Neural progenitor cell (in vitro differentiated cells): ENCODE measurements around the gene TNIK. TPM values are rescaled to one million over a fixed set of nuclear protein-coding genes. Genes with fewer than 3 reads are reported as not detected.
"Not testable (repeated sequence)": the region's sequence is repeated elsewhere in the genome, so short reads cannot be mapped to it uniquely, and the experiment has no call there.

Source experiments
- DNase-seq: peaks from one replicate; pipeline ENCODE4 v3.0.0-alpha.2; 2016; ENCODE audit warnings: low spot score
- H2AFZ ChIP-seq: fragments of 200-600 bp; sonication (generic); replicated peaks from 2 replicates; pipeline ENCODE4 v1.6.1; 2016; ENCODE audit warnings: antibody characterized with exemption
- H3F3A ChIP-seq: fragments of 200-600 bp; sonication (generic); 2 replicates; pipeline ENCODE4 v1.6.1; 2016; ENCODE audit warnings: antibody characterized with exemption, low read depth
- H3K27ac ChIP-seq: fragments of 200-600 bp; sonication (generic); 2 replicates; pipeline ENCODE4 v1.5.1; 2016; ENCODE audit warnings: mild to moderate bottlenecking
- H3K27me3 ChIP-seq: fragments of 200-600 bp; sonication (generic); 2 replicates; pipeline ENCODE4 v1.6.1; 2016; ENCODE audit warnings: mild to moderate bottlenecking, moderate library complexity
- H3K36me3 ChIP-seq: fragments of 200-600 bp; sonication (generic); 2 replicates; pipeline ENCODE4 v1.5.1; 2016
- H3K4me1 ChIP-seq: fragments of 200-600 bp; sonication (generic); 2 replicates; pipeline ENCODE4 v1.6.1; 2016; ENCODE audit warnings: mixed run types
- H3K4me2 ChIP-seq: fragments of 200-600 bp; sonication (generic); 2 replicates; pipeline ENCODE4 v1.6.1; 2016
- H3K4me3 ChIP-seq: fragments of 200-600 bp; sonication (generic); 2 replicates; pipeline ENCODE4 v1.5.1; 2016
- H3K79me2 ChIP-seq: fragments of 200-600 bp; sonication (generic); 2 replicates; pipeline ENCODE4 v1.6.1; 2016; ENCODE audit warnings: low read depth
- H3K9ac ChIP-seq: fragments of 200-600 bp; sonication (generic); 2 replicates; pipeline ENCODE4 v1.6.1; 2016
- H3K9me3 ChIP-seq: fragments of 200-600 bp; sonication (generic); 2 replicates; pipeline ENCODE4 v1.5.1; 2016; ENCODE audit warnings: low read depth
- H4K20me1 ChIP-seq: fragments of 200-600 bp; sonication (generic); 2 replicates; pipeline ENCODE4 v1.6.1; 2016; ENCODE audit warnings: low read depth
- H3K27ac Mint-ChIP-seq: 3 replicates; pipeline ENCODE4 v1.8.0; 2021; ENCODE audit warnings: mixed read lengths
- H3K27me3 Mint-ChIP-seq: 2 replicates; pipeline ENCODE4 v1.8.0; 2022; ENCODE audit warnings: low read depth, mild to moderate bottlenecking, inconsistent platforms, moderate library complexity, mixed read lengths; ENCODE audit not compliant: insufficient read depth
- H3K36me3 Mint-ChIP-seq: 3 replicates; pipeline ENCODE4 v1.8.0; 2021; ENCODE audit warnings: mixed read lengths
- H3K4me1 Mint-ChIP-seq: 3 replicates; pipeline ENCODE4 v1.8.0; 2021; ENCODE audit warnings: mixed read lengths
- H3K4me3 Mint-ChIP-seq: 3 replicates; pipeline ENCODE4 v1.8.0; 2021; ENCODE audit warnings: mild to moderate bottlenecking, moderate library complexity, mixed read lengths
- H3K9me3 Mint-ChIP-seq: 3 replicates; pipeline ENCODE4 v1.8.0; 2020; ENCODE audit warnings: mixed read lengths
- CTCF ChIP-seq: fragments of 200-600 bp; sonication (generic); IDR thresholded peaks from 2 replicates; pipeline ENCODE4 v1.5.1; 2017; ENCODE audit warnings: antibody characterized with exemption, mild to moderate bottlenecking
- EZH2 ChIP-seq: fragments of 200-600 bp; sonication (generic); IDR thresholded peaks from 2 replicates; pipeline ENCODE4 v1.6.1; 2017; ENCODE audit warnings: antibody characterized with exemption, mild to moderate bottlenecking, moderate library complexity
- EZH2phosphoT487 ChIP-seq: fragments of 200-600 bp; sonication (generic); IDR thresholded peaks from 2 replicates; pipeline ENCODE4 v1.6.1; 2017; ENCODE audit warnings: antibody characterized with exemption
- total RNA-seq: library from RNA; depleted of rRNA; stranded (reverse); fragments of >200 nt; gene quantifications from 2 replicates; pipeline ENCODE4 v1.2.3, GENCODE V29; 2015; ENCODE audit warnings: low replicate concordance

TNIK gene
- total RNA-seq, 1 donor from 2014 or later: 3.0 TPM

DNA sequence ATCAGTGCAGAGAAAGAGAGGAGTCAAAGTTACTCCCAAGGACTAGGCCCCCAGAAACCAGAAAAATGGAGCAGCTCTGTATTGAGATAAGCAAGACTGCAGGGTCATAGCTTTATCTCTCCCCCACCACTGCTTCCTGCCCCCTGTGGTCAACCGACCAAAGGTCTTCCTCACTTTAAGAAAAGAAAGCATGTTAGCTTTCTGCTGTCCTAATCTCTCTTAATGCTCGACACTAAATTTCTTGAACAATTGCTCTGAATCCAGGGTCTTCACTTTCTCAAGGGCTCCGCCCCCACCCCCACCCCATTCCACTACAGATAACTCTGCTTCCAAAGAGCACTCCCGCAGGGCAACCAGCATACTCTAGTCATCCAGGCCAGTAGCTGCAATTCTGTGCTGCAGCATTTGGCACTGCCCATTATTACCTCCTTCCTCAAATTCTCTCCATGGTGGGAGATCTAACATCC, 31.9 kb downstream of the TNIK start:
- Histone ChIP-seq H3K4me2 (peak overlapping the region; percentile 65), H4K20me1 (no peaks in the 10 kb centered on the region), H3K79me2 (no peaks in the 10 kb centered on the region), H3K4me3 (no peak overlapping the region), H3F3A (peaks cover 33% of the 10 kb centered on the region), H3K27ac (peak overlapping the region; percentile 71), H2AFZ (peak overlapping the region; percentile 74), H3K4me1 (peaks cover 35% of the 10 kb centered on the region), H3K36me3 (peaks cover 4% of the 10 kb centered on the region), H3K27me3 (no peaks in the 10 kb centered on the region), H3K9me3 (peaks cover 5% of the 10 kb centered on the region), H3K9ac (no peak overlapping the region)
- Mint-ChIP-seq H3K27ac (no peak overlapping the region), H3K9me3 (peaks cover 3% of the 10 kb centered on the region), H3K4me1 (no peaks in the 10 kb centered on the region), H3K36me3 (peaks cover 5% of the 10 kb centered on the region), H3K4me3 (no peak overlapping the region), H3K27me3 (no peaks in the 10 kb centered on the region)
- TF ChIP-seq EZH2 (no peak), CTCF (no peak), EZH2phosphoT487 (no peak)
- DNase-seq: peak; percentile 64

DNA sequence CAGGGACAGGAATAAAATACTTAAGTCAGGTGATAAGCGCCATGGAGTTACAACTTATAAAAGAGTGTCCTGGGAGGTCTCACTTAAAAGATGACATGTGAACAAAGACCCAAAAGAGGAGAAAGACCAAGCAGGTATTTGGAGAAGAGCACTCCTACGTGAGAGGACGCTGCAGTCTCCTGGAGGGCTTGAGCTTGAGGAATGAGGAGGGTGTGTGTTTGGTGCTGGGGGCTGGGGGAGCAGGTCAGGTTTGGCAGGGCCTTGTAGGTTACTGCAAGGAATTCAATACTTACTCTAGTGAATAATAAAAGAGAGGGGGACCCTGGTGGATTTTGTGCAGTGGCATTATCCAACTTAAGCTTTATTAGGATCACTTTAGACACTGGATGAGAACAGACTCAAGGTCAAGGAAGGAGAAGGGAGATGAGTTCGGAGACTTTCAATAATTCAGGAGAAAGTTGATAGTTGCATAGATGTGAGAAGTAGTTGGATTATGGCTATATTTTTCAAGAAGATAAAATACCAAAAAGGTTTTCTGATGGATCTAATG, 32.4 kb downstream of the TNIK start:
- H3K27me3 Mint-ChIP-seq: no peaks in the 10 kb centered on the region
- peaks cover 5% of the 10 kb centered on the region for H3K36me3 Mint-ChIP-seq
- Histone ChIP-seq H4K20me1 (no peaks in the 10 kb centered on the region), H3K4me2 (peak overlapping the region; percentile 65), H3K27me3 (no peaks in the 10 kb centered on the region), H3K4me1 (peaks cover 35% of the 10 kb centered on the region), H3K9ac (no peak overlapping the region), H3K27ac (peak overlapping the region; percentile 71), H2AFZ (no peak overlapping the region), H3K79me2 (no peaks in the 10 kb centered on the region), H3K36me3 (no peaks in the 10 kb centered on the region), H3F3A (peaks cover 33% of the 10 kb centered on the region), H3K9me3 (no peaks in the 10 kb centered on the region), H3K4me3 (no peak overlapping the region)
- no peaks in the 10 kb centered on the region for H3K4me1 Mint-ChIP-seq
- no peak for TF ChIP-seq CTCF
- no peak for TF ChIP-seq EZH2
- no peak for TF ChIP-seq EZH2phosphoT487
- no peak overlapping the region for H3K4me3 Mint-ChIP-seq
- no peak overlapping the region for H3K27ac Mint-ChIP-seq
- peaks cover 5% of the 10 kb centered on the region for H3K9me3 Mint-ChIP-seq
- no peak for DNase-seq

- not testable (repeated sequence) for H3K27me3 ChIP-seq, H3K4me3 Mint-ChIP-seq, H2AFZ ChIP-seq, DNase-seq, H3K4me1 Mint-ChIP-seq, H3K4me2 ChIP-seq, H3K4me3 ChIP-seq, H3K27me3 Mint-ChIP-seq, H3K36me3 Mint-ChIP-seq, H3K27ac Mint-ChIP-seq, H3K9me3 ChIP-seq, H3K9me3 Mint-ChIP-seq, H3K36me3 ChIP-seq, H3K27ac ChIP-seq, H3K9ac ChIP-seq, H4K20me1 ChIP-seq, H3K79me2 ChIP-seq
- Histone ChIP-seq H3F3A (peaks cover 25% of the 10 kb centered on the region), H3K4me1 (peaks cover 21% of the 10 kb centered on the region)
Observed at GRCh38 chr3:171424063-171424462, 36.1 kb downstream of the TNIK start.

GRCh38 chr3:171422855-171423254, 37.4 kb downstream of the TNIK start:
- H3K36me3 Mint-ChIP-seq, H3K27ac ChIP-seq, H3K4me1 ChIP-seq, H3K4me3 ChIP-seq, H3K79me2 ChIP-seq, H3K9me3 ChIP-seq, H3K4me1 Mint-ChIP-seq, H3K27me3 Mint-ChIP-seq, H3K9ac ChIP-seq, H2AFZ ChIP-seq, H3K27ac Mint-ChIP-seq, H3K4me3 Mint-ChIP-seq, H4K20me1 ChIP-seq, H3K27me3 ChIP-seq, DNase-seq, H3K4me2 ChIP-seq, H3K36me3 ChIP-seq, H3K9me3 Mint-ChIP-seq: not testable (repeated sequence)
- peaks cover 13% of the 10 kb centered on the region for H3F3A ChIP-seq
